WTC11 (cell line): Measurements from ENCODE around the gene TRIM9.

Experiments
- CREB1 ChIP-seq: sonication (generic); formaldehyde crosslinking; IDR thresholded peaks from 2 replicates; pipeline ENCODE4 v1.8.0; 2023; ENCODE audit warnings: mild to moderate bottlenecking, missing genetic modification reagents
- NR2C2 ChIP-seq: sonication (generic); formaldehyde crosslinking; IDR thresholded peaks from 2 replicates; pipeline ENCODE4 v1.8.0; 2022; ENCODE audit warnings: mild to moderate bottlenecking, missing genetic modification reagents
- TF ChIP-seq, protein P1 (sequence below): fragments of 200-600 bp; IDR thresholded peaks from 2 replicates; pipeline ENCODE4 v1.8.0; 2022; ENCODE audit warnings: antibody characterized with exemption
- TF ChIP-seq, protein P2 (sequence below): sonication (generic); formaldehyde crosslinking; conservative IDR thresholded peaks from 2 replicates; pipeline ENCODE4 v1.8.1; 2022; ENCODE audit warnings: mild to moderate bottlenecking, missing genetic modification reagents
- TF ChIP-seq, protein P3 (sequence below): sonication (generic); formaldehyde crosslinking; IDR thresholded peaks from 2 replicates; pipeline ENCODE4 v1.8.0; 2023; ENCODE audit warnings: missing genetic modification reagents
- TF ChIP-seq, protein P4 (sequence below): sonication (generic); formaldehyde crosslinking; IDR thresholded peaks from 2 replicates; pipeline ENCODE4 v1.8.0; 2022; ENCODE audit warnings: mild to moderate bottlenecking, missing genetic modification reagents
- TF ChIP-seq, protein P5 (sequence below): sonication (generic); formaldehyde crosslinking; IDR thresholded peaks from 2 replicates; pipeline ENCODE4 v1.8.0; 2022; ENCODE audit warnings: mild to moderate bottlenecking, missing genetic modification reagents

DNA sequence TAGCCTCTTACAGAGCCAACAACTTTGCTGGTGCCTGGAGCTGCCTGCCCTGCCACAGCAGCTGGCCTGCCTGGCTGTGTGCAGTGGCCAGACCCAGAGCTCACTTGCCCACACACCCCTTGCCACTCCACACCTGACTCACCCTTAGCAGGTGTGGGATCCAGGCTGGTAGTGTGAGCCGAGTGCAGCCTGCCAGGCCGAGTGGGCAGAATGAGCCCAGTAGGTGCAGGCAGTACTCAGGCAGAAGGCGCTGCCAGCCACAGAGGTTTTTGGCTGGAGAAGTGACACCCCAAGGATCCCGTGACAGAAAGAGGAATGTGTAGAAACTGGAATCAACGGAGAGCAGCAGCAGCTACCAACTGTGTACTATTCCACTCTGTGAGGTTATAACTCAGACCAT, 120.8 kb downstream of the TRIM9 start:
- TF ChIP-seq, protein P1, sequence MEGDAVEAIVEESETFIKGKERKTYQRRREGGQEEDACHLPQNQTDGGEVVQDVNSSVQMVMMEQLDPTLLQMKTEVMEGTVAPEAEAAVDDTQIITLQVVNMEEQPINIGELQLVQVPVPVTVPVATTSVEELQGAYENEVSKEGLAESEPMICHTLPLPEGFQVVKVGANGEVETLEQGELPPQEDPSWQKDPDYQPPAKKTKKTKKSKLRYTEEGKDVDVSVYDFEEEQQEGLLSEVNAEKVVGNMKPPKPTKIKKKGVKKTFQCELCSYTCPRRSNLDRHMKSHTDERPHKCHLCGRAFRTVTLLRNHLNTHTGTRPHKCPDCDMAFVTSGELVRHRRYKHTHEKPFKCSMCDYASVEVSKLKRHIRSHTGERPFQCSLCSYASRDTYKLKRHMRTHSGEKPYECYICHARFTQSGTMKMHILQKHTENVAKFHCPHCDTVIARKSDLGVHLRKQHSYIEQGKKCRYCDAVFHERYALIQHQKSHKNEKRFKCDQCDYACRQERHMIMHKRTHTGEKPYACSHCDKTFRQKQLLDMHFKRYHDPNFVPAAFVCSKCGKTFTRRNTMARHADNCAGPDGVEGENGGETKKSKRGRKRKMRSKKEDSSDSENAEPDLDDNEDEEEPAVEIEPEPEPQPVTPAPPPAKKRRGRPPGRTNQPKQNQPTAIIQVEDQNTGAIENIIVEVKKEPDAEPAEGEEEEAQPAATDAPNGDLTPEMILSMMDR = no peak
- TF ChIP-seq, protein P2, sequence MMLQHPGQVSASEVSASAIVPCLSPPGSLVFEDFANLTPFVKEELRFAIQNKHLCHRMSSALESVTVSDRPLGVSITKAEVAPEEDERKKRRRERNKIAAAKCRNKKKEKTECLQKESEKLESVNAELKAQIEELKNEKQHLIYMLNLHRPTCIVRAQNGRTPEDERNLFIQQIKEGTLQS (CRISPR knock-in tag) = no peak
- TF ChIP-seq CREB1 (no peak), NR2C2 (CRISPR knock-in tag) (no peak)
- TF ChIP-seq, protein P3, sequence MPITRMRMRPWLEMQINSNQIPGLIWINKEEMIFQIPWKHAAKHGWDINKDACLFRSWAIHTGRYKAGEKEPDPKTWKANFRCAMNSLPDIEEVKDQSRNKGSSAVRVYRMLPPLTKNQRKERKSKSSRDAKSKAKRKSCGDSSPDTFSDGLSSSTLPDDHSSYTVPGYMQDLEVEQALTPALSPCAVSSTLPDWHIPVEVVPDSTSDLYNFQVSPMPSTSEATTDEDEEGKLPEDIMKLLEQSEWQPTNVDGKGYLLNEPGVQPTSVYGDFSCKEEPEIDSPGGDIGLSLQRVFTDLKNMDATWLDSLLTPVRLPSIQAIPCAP (CRISPR knock-in tag) = no peak
- TF ChIP-seq, protein P4, sequence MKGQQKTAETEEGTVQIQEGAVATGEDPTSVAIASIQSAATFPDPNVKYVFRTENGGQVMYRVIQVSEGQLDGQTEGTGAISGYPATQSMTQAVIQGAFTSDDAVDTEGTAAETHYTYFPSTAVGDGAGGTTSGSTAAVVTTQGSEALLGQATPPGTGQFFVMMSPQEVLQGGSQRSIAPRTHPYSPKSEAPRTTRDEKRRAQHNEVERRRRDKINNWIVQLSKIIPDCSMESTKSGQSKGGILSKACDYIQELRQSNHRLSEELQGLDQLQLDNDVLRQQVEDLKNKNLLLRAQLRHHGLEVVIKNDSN = no peak
- TF ChIP-seq, protein P5, sequence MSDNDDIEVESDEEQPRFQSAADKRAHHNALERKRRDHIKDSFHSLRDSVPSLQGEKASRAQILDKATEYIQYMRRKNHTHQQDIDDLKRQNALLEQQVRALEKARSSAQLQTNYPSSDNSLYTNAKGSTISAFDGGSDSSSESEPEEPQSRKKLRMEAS = no peak
